ENCODE measurements around the gene INPP4A. TPM values are rescaled to one million over a fixed set of nuclear protein-coding genes. Genes with fewer than 3 reads are reported as not detected.

INPP4A gene
- polyA plus RNA-seq, 1 donor (not counting 4 experiments of a cell fraction or from before 2014, with no cell fraction given), result 10.7 TPM

DNA sequence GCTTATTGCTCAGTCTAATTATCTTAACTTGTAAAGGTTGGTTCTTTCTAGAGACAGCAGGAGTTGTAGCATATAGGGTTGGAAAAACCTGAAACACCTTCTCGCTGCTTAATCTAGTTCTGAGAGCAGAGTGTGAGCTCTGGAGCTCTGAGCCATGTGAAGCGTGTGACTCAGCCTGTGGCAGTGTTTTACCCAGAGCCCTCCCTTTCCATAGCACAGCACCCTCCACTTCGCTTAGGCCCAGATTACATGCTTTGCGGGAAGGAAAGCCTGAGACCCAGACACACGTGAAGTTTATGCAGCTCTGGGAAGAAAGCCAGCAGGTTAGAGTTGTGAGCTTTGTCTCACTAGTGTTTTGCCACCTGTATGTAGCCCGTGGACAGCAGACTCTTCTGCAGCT lies 74.5 kb downstream of the INPP4A start:
- Histone ChIP-seq H3K27me3 (ENCODE audit: control insufficient read depth, extremely low read depth, insufficient read depth, low read length) (no peaks in the 10 kb centered on the region), H3K79me2 (ENCODE audit: control insufficient read depth, insufficient read depth, low read length) (no peaks in the 10 kb centered on the region), H3K36me3 (ENCODE audit: control insufficient read depth in 2 of 2, extremely low read depth in 1 of 2, insufficient read depth in 2 of 2, low read length in 2 of 2) (peaks cover 0 to 6% of the 10 kb centered on the region in 2 experiments), H3K4me2 (ENCODE audit: control insufficient read depth, extremely low read depth, insufficient read depth, low read depth, low read length) (no peak overlapping the region), H3K27ac (ENCODE audit: control insufficient read depth, insufficient read depth, low read length) (no peak overlapping the region), H3K4me3 (ENCODE audit: control insufficient read depth in 2 of 3, extremely low read depth in 1 of 3, insufficient read depth in 2 of 3, low read depth in 1 of 3, low read length in 3 of 3) (no peak overlapping the region), H3K9ac (ENCODE audit: control insufficient read depth, extremely low read depth, insufficient read depth, low read length) (no peak overlapping the region), H3K9me1 (ENCODE audit: control insufficient read depth, extremely low read depth, insufficient read depth, low read length) (no peaks in the 10 kb centered on the region), H4K20me1 (ENCODE audit: control insufficient read depth, extremely low read depth, insufficient read depth, low read length) (no peaks in the 10 kb centered on the region), H3K4me1 (ENCODE audit: control insufficient read depth, extremely low read depth, insufficient read depth, low read length) (no peaks in the 10 kb centered on the region), H3K9me3 (ENCODE audit: control insufficient read depth, low read depth, low read length) (no peaks in the 10 kb centered on the region), H2AFZ (ENCODE audit: control insufficient read depth, low read length) (no peak overlapping the region)
- TF ChIP-seq, protein P1, sequence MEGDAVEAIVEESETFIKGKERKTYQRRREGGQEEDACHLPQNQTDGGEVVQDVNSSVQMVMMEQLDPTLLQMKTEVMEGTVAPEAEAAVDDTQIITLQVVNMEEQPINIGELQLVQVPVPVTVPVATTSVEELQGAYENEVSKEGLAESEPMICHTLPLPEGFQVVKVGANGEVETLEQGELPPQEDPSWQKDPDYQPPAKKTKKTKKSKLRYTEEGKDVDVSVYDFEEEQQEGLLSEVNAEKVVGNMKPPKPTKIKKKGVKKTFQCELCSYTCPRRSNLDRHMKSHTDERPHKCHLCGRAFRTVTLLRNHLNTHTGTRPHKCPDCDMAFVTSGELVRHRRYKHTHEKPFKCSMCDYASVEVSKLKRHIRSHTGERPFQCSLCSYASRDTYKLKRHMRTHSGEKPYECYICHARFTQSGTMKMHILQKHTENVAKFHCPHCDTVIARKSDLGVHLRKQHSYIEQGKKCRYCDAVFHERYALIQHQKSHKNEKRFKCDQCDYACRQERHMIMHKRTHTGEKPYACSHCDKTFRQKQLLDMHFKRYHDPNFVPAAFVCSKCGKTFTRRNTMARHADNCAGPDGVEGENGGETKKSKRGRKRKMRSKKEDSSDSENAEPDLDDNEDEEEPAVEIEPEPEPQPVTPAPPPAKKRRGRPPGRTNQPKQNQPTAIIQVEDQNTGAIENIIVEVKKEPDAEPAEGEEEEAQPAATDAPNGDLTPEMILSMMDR (optimal IDR thresholded peaks at IDR 0.05 in 1 of 3, IDR thresholded peaks at IDR 0.05 in 1 of 3, conservative IDR thresholded peaks at IDR 0.05 in 1 of 3; ENCODE audit: extremely low read depth in 1 of 3, insufficient read depth in 2 of 3, low read length in 3 of 3), result no peak
- no peak for TF ChIP-seq EZH2 (IDR thresholded peaks at IDR 0.05; ENCODE audit: low read length)
- dilution Hi-C loops (cut with MboI; ENCODE audit: extremely low pct_ligation_motif_present, low sequenced_read_pairs), result no loop called here
- DNase-seq (ENCODE audit: low read depth, low spot score), result no peak
- no peak for FAIRE-seq

DNA sequence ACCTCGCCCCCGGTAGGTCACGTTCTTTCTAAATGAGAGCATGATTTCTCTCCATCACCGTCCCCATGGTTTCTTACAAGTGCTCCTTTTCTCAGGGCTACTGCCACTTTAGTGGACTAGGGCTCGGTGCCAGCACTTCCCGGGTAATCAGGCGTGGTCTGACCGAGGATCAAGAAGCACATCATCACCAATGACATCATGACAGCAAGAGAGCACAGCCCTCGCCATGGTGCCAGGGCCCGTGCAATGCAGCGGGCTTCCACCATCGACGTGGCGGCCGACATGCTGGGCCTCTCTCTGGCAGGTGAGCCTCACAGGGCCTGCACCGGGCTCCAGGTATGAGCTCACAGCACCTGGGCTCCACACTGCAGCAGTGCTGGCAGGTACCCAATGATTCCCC lies 75.2 kb downstream of the INPP4A start:
- no peaks in the 10 kb centered on the region for H3K9me1 ChIP-seq (ENCODE audit: control insufficient read depth, extremely low read depth, insufficient read depth, low read length)
- H3K36me3 ChIP-seq (ENCODE audit: control insufficient read depth in 2 of 2, extremely low read depth in 1 of 2, insufficient read depth in 2 of 2, low read length in 2 of 2), result peaks cover 0 to 6% of the 10 kb centered on the region in 2 experiments
- TF ChIP-seq EZH2 (IDR thresholded peaks at IDR 0.05; ENCODE audit: low read length), result no peak
- TF ChIP-seq, protein P1 (optimal IDR thresholded peaks at IDR 0.05 in 1 of 3, IDR thresholded peaks at IDR 0.05 in 1 of 3, conservative IDR thresholded peaks at IDR 0.05 in 1 of 3; ENCODE audit: extremely low read depth in 1 of 3, insufficient read depth in 2 of 3, low read length in 3 of 3), result no peak
- H2AFZ ChIP-seq (ENCODE audit: control insufficient read depth, low read length), result no peak overlapping the region
- no peak overlapping the region for H3K27ac ChIP-seq (ENCODE audit: control insufficient read depth, insufficient read depth, low read length)
- dilution Hi-C loops (cut with MboI; ENCODE audit: extremely low pct_ligation_motif_present, low sequenced_read_pairs), result no loop called here
- H4K20me1 ChIP-seq (ENCODE audit: control insufficient read depth, extremely low read depth, insufficient read depth, low read length), result no peaks in the 10 kb centered on the region
- H3K4me2 ChIP-seq (ENCODE audit: control insufficient read depth, extremely low read depth, insufficient read depth, low read depth, low read length), result no peak overlapping the region
- no peak overlapping the region for H3K9ac ChIP-seq (ENCODE audit: control insufficient read depth, extremely low read depth, insufficient read depth, low read length)
- no peak overlapping the region for H3K4me3 ChIP-seq (ENCODE audit: control insufficient read depth in 2 of 3, extremely low read depth in 1 of 3, insufficient read depth in 2 of 3, low read depth in 1 of 3, low read length in 3 of 3)
- H3K79me2 ChIP-seq (ENCODE audit: control insufficient read depth, insufficient read depth, low read length), result no peaks in the 10 kb centered on the region
- no peaks in the 10 kb centered on the region for H3K4me1 ChIP-seq (ENCODE audit: control insufficient read depth, extremely low read depth, insufficient read depth, low read length)
- DNase-seq (ENCODE audit: low read depth, low spot score) (no peak), FAIRE-seq (no peak)
- H3K9me3 ChIP-seq (ENCODE audit: control insufficient read depth, low read depth, low read length), result no peaks in the 10 kb centered on the region
- H3K27me3 ChIP-seq (ENCODE audit: control insufficient read depth, extremely low read depth, insufficient read depth, low read length), result no peaks in the 10 kb centered on the region
